Heart left ventricle (tissue), 16 donors: Measurements from ENCODE around the gene KANK3. TPM values are rescaled to one million over a fixed set of nuclear protein-coding genes. Genes with fewer than 3 reads are reported as not detected.
"Not testable (repeated sequence)": the region's sequence is repeated elsewhere in the genome, so short reads cannot be mapped to it uniquely, and the experiment has no call there.

Source experiments
- ATAC-seq, 4 donors: fragments of 200-7000 bp; cut with Tn5 transposase; one replicate each; pipeline ENCODE4 v1.9.1; 2020 to 2022; ENCODE audit warnings: moderate library complexity in 4 of 4, mild to moderate bottlenecking in 3 of 4, moderate number of reproducible peaks in 1 of 4
- DNase-seq, 5 donors: peaks; one replicate each; pipeline ENCODE4 v3.0.0-alpha.2; 2020
- H3K27ac ChIP-seq, 12 donors: fragments of 200-600 bp; sonication (generic) in 4 of 12; one replicate each; pipeline versions ENCODE4 v1.5.0 to v1.8.0; 2016 to 2022; ENCODE audit warnings: mild to moderate bottlenecking in 2 of 12
- H3K27me3 ChIP-seq, 9 donors: fragments of 200-600 bp; sonication (generic) in 2 of 9; one replicate each; pipeline versions ENCODE4 v1.5.1 to v1.8.0; 2016 to 2022; ENCODE audit warnings: mild to moderate bottlenecking in 3 of 9
- H3K36me3 ChIP-seq, 9 donors: fragments of 200-600 bp; sonication (generic) in 2 of 9; one replicate each; pipeline versions ENCODE4 v1.5.0 to v1.8.0; 2018 to 2022; ENCODE audit warnings: mild to moderate bottlenecking in 2 of 9
- H3K4me1 ChIP-seq, 12 donors: fragments of 200-600 bp; sonication (generic) in 4 of 12; one replicate each; pipeline versions ENCODE4 v1.5.0 to v1.8.0; 2016 to 2022; ENCODE audit warnings: mild to moderate bottlenecking in 3 of 12
- H3K4me3 ChIP-seq, 12 donors: fragments of 200-600 bp; sonication (generic) in 4 of 12; one replicate each; pipeline versions ENCODE4 v1.5.0 to v1.8.0; 2017 to 2022; ENCODE audit warnings: mild to moderate bottlenecking in 9 of 12, moderate library complexity in 4 of 12
- H3K9me3 ChIP-seq, 12 donors: fragments of 200-600 bp; sonication (generic) in 4 of 12; one replicate each; pipeline versions ENCODE4 v1.5.0 to v1.8.0; 2016 to 2022; ENCODE audit warnings: mild to moderate bottlenecking in 1 of 12
- POLR2A ChIP-seq, 2 donors: fragments of 450-650 bp; IDR thresholded peaks; one replicate each; pipeline ENCODE4 v1.6.1; 2017; ENCODE audit warnings: antibody characterized with exemption in 2 of 2, mild to moderate bottlenecking in 2 of 2, moderate library complexity in 2 of 2
- whole genome bisulfite sequencing, 4 donors: extraction: QIAGEN DNeasy Blood & Tissue Kit in 2 of 4; methylation state at CpG; one replicate each; pipeline versions ENCODE4 v1.1.5 to v1.1.7; 2013 to 2018; 5-methylcytosine and 5-hydroxymethylcytosine counted together
- intact Hi-C, 10 donors: fragments of 100-400 bp; cut with DNase I; formaldehyde crosslinking; loops; one replicate each; pipeline versions ENCODE4 v1.11.1 to v1.14.2; 2022
- polyA plus RNA-seq, 2 donors: library from polyadenylated mRNA; stranded (reverse); fragments of 200-250 nt; gene quantifications; one replicate each; pipeline ENCODE4 v1.2.3, GENCODE V29; 2013
- total RNA-seq, 9 donors: library from RNA; depleted of rRNA in 2 of 9; stranded (reverse); fragments of >200 nt in 2 of 9; fragmentation: NEBNext Ultra II Directional in 3 of 9; extraction: Animal tissue kit (Norgen Biotek cat#: 25700) in 3 of 9; gene quantifications; one replicate each; pipeline versions ENCODE4 v1.1.0 to v1.2.4, GENCODE V29; 2016 to 2023
- TF ChIP-seq, protein P1 (sequence below), 12 donors: fragments of 200-600 bp; sonication (generic) in 4 of 12; IDR thresholded peaks; one replicate each; pipeline versions ENCODE4 v1.5.0 to v1.8.0; 2018 to 2022; ENCODE audit warnings: antibody characterized with exemption in 12 of 12, mild to moderate bottlenecking in 5 of 12
- donor health status: ischemic (EF 13 %, LVEDD 7.1; RV severe dilation, severe dysfunction).
- donor health status: healthy with polysubstance abuse.
- donor health status: DM: no; HTN: yes; CAD: no.
- donor health status: DM: no; HTN: no; CAD: no.
- donor health status: ischemic (EF 25% LVEDD 6.9; RV normal size, moderate dysfunction).
- donor health status: ischemic (EF 25% LVEDD 5.7; RV mildly dilated, moderate dysfunction).
- donor health status: healthy.
- donor health status: DM: yes; HTN: yes; CAD: no.
- donor health status: ischemic (EF 35%, LVEDD 5.7; RV mildly dilated, moderate dysfunction).
- donor health status: nonischemic (EF 11% LVEDD 7.7; RV severe dilation, severe dysfunction).
- donor health status: DM: yes; HTN: yes; CAD: no.
- donor health status: PGD.
- donor health status: ischemic (EF 29% LVEDD 5.4; RV normal size, mild dysfunction).
- donor health status: nonischemic (EF 23%, LVEDD 6.1; RV moderate dilation, normal function).

KANK3 gene
- total and polyA plus RNA-seq, 11 donors: 12.3 to 33.6 (median 16.9) TPM

DNA sequence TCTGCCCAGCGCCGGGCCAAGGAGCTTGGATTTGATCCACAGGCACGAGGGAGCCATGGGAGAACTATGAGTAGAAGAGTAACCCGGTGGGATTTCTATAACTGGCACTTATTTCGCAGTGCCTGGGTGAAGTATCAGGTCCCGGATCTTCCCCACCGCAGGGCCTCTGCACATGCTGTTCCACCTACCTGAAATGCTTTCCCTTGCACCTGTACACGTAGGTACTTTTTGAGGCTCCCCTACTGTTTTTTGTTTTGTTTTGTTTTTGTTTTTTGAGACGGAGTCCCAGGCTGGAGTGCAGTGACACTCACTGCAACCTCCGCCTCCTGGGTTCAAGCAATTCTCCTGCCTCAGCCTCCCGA lies 402 bp upstream of the KANK3 start:
- DNase-seq (no peak), ATAC-seq (no peak)
- Histone ChIP-seq H3K36me3 (no peaks in the 10 kb centered on the region), H3K4me3 (peak overlapping the region in 11 of 12 donors; percentile 6 to 89 (median 70)), H3K9me3 (no peaks in the 10 kb centered on the region), H3K4me1 (peaks cover 0 to 39% (median 19%) of the 10 kb centered on the region in 12 donors), H3K27me3 (peaks cover 0 to 23% (median 0%) of the 10 kb centered on the region in 9 donors), H3K27ac (peak overlapping the region in 10 of 12 donors; percentile 44 to 99 (median 95))
- WGBS, 4 donors: 34 to 41% (median 39%) methylated on average over 11 of the region's 11 CpGs
- no peak for TF ChIP-seq POLR2A (IDR thresholded peaks at IDR 0.05)
- TF ChIP-seq, protein P1, sequence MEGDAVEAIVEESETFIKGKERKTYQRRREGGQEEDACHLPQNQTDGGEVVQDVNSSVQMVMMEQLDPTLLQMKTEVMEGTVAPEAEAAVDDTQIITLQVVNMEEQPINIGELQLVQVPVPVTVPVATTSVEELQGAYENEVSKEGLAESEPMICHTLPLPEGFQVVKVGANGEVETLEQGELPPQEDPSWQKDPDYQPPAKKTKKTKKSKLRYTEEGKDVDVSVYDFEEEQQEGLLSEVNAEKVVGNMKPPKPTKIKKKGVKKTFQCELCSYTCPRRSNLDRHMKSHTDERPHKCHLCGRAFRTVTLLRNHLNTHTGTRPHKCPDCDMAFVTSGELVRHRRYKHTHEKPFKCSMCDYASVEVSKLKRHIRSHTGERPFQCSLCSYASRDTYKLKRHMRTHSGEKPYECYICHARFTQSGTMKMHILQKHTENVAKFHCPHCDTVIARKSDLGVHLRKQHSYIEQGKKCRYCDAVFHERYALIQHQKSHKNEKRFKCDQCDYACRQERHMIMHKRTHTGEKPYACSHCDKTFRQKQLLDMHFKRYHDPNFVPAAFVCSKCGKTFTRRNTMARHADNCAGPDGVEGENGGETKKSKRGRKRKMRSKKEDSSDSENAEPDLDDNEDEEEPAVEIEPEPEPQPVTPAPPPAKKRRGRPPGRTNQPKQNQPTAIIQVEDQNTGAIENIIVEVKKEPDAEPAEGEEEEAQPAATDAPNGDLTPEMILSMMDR (IDR thresholded peaks at IDR 0.05): peak in 1 of 12 donors; percentile 7
- intact Hi-C loops: no loop called here

DNA sequence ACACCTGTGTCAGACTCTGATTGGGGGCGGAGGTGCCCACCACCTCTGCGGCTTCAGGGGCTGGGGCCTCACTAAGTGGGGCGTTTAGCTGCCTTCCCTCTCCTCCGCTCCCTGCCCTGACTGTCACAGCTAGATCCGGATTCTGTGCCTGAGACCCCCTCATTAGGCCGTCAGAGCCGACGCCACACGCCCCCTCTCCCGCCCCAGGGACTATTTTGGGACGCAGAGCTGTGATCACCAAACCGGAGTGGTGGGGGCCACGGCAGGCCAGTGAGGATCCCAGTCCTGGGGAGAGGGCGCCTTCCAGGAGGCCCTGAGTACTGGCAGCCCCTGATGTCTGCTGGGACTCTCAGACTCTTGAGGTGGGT lies 762 bp downstream of the KANK3 start:
- H3K36me3 ChIP-seq: no peaks in the 10 kb centered on the region
- H3K27ac ChIP-seq: peak overlapping the region; percentile 86 to 100 (median 96)
- TF ChIP-seq POLR2A (IDR thresholded peaks at IDR 0.05): no peak
- TF ChIP-seq, protein P1 (IDR thresholded peaks at IDR 0.05): no peak
- DNase-seq (no peak), ATAC-seq (no peak)
- no peaks in the 10 kb centered on the region for H3K9me3 ChIP-seq
- intact Hi-C loops: no loop called here
- H3K4me3 ChIP-seq: peak overlapping the region; percentile 55 to 89 (median 70)
- H3K4me1 ChIP-seq: peaks cover 0 to 44% (median 25%) of the 10 kb centered on the region in 12 donors
- WGBS, 4 donors: 32 to 79% (median 46%) methylated on average over 3 to 14 of the region's 14 CpGs
- peaks cover 0 to 23% (median 0%) of the 10 kb centered on the region in 9 donors for H3K27me3 ChIP-seq

DNA sequence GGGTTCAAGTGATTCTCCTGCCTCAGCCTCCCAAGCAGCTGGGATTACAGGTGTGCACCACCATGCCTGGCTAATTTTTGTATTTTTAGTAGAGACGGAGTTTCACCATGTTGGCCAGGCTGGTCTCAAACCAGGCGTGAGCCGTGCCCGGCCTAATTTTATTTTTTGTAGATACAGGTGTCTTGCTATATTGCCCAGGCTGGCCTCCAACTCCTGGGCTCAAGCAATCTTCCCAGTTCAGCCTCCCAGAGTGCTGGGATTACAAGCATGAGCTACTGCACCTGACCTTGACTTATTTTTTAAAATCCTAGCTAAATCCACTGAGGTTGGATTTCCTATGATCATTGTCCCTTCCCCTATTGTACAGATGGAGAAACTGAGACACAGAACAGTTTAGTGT lies 1.6 kb downstream of the KANK3 start:
- 64 to 89% (median 78%) methylated on average over 4 of the region's 4 CpGs for WGBS, 4 donors

GRCh38 chr19:8340341-8341096 lies 2.5 kb downstream of the KANK3 start:
- no peaks in the 10 kb centered on the region for H3K36me3 ChIP-seq
- ATAC-seq (peak; percentile 60 to 78 (median 71)), DNase-seq (peak; percentile 85 to 89 (median 86))
- TF ChIP-seq, protein P1 (IDR thresholded peaks at IDR 0.05): peak in 6 of 12 donors; percentile 17 to 33 (median 24)
- no peak for TF ChIP-seq POLR2A (IDR thresholded peaks at IDR 0.05)
- peak overlapping the region; percentile 86 to 100 (median 96) for H3K27ac ChIP-seq
- peak overlapping the region in 9 of 12 donors; percentile 7 to 89 (median 79) for H3K4me3 ChIP-seq
- intact Hi-C loops: no loop called here
- peaks cover 0 to 38% (median 0%) of the 10 kb centered on the region in 9 donors for H3K27me3 ChIP-seq
- WGBS, 4 donors: 20 to 36% (median 25%) methylated on average over 15 of the region's 15 CpGs
- H3K9me3 ChIP-seq: no peaks in the 10 kb centered on the region
- peaks cover 0 to 51% (median 28%) of the 10 kb centered on the region in 12 donors for H3K4me1 ChIP-seq

More for the DNA sequence above, 1.6 kb downstream of the KANK3 start:
- H3K9me3 ChIP-seq, intact Hi-C loops, H3K36me3 ChIP-seq, ATAC-seq, DNase-seq: not testable (repeated sequence)
- Histone ChIP-seq H3K27ac (peak overlapping the region; percentile 86 to 100 (median 96)), H3K4me3 (peak overlapping the region; percentile 55 to 89 (median 70)), H3K27me3 (peaks cover 0 to 28% (median 0%) of the 10 kb centered on the region in 9 donors), H3K4me1 (peaks cover 0 to 45% (median 25%) of the 10 kb centered on the region in 12 donors)
